Left ventricle myocardium inferior (tissue), 1 donor: ENCODE results near the gene GPC6. TPM values are rescaled to one million over a fixed set of nuclear protein-coding genes. Genes with fewer than 3 reads are reported as not detected.

Experiments used
- DNase-seq: peaks from one replicate; pipeline ENCODE4 v3.0.0-alpha.2; 2020
- H3K27ac ChIP-seq: fragments of 200-600 bp; replicated peaks from 2 replicates; pipeline ENCODE4 v1.8.0; 2021
- H3K27me3 ChIP-seq: fragments of 200-600 bp; 2 replicates; pipeline ENCODE4 v1.8.0; 2021; ENCODE audit warnings: low read depth
- H3K36me3 ChIP-seq: fragments of 200-600 bp; 2 replicates; pipeline ENCODE4 v1.8.0; 2021
- H3K4me1 ChIP-seq: fragments of 200-600 bp; 2 replicates; pipeline ENCODE4 v1.8.0; 2021
- H3K4me3 ChIP-seq: fragments of 200-600 bp; 2 replicates; pipeline ENCODE4 v1.8.0; 2021; ENCODE audit warnings: mild to moderate bottlenecking, moderate library complexity
- H3K9me3 ChIP-seq: fragments of 200-600 bp; replicated peaks from 2 replicates; pipeline ENCODE4 v1.8.0; 2021
- intact Hi-C: fragments of 100-400 bp; cut with micrococcal nuclease; formaldehyde crosslinking; loops from one replicate; pipeline ENCODE4 v1.11.0; 2022
- total RNA-seq: library from RNA; stranded (reverse); fragmentation: NEBNext Ultra II Directional; extraction: Animal tissue kit (Norgen Biotek cat#: 25700); gene quantifications from one replicate; pipeline ENCODE4 v1.2.1, GENCODE V29; 2021
- TF ChIP-seq, protein P1 (sequence below): fragments of 200-600 bp; IDR thresholded peaks from 2 replicates; pipeline ENCODE4 v1.8.0; 2021; ENCODE audit warnings: antibody characterized with exemption, mild to moderate bottlenecking, borderline replicate concordance
- donor health status: DM: no; HTN: yes; CAD: no; lungs with severe emphysema.

Gene GPC6
- total RNA-seq, 1 donor from 2014 or later = 1.8 TPM

- Histone ChIP-seq H3K9me3 (peaks cover 7% of the 10 kb centered on the region), H3K4me3 (no peak overlapping the region), H3K27me3 (no peaks in the 10 kb centered on the region), H3K27ac (no peak overlapping the region), H3K36me3 (no peaks in the 10 kb centered on the region), H3K4me1 (no peaks in the 10 kb centered on the region)
- no peak for DNase-seq
- intact Hi-C loops = no loop called here
- TF ChIP-seq, protein P1, sequence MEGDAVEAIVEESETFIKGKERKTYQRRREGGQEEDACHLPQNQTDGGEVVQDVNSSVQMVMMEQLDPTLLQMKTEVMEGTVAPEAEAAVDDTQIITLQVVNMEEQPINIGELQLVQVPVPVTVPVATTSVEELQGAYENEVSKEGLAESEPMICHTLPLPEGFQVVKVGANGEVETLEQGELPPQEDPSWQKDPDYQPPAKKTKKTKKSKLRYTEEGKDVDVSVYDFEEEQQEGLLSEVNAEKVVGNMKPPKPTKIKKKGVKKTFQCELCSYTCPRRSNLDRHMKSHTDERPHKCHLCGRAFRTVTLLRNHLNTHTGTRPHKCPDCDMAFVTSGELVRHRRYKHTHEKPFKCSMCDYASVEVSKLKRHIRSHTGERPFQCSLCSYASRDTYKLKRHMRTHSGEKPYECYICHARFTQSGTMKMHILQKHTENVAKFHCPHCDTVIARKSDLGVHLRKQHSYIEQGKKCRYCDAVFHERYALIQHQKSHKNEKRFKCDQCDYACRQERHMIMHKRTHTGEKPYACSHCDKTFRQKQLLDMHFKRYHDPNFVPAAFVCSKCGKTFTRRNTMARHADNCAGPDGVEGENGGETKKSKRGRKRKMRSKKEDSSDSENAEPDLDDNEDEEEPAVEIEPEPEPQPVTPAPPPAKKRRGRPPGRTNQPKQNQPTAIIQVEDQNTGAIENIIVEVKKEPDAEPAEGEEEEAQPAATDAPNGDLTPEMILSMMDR = no peak
Measured at GRCh38 chr13:93956426-93956825, 729.8 kb downstream of the GPC6 start.

- Histone ChIP-seq H3K36me3 (no peaks in the 10 kb centered on the region), H3K4me3 (no peak overlapping the region), H3K9me3 (peaks cover 7% of the 10 kb centered on the region), H3K27me3 (no peaks in the 10 kb centered on the region), H3K4me1 (no peaks in the 10 kb centered on the region), H3K27ac (no peak overlapping the region)
- TF ChIP-seq, protein P1 = no peak
- intact Hi-C loops = no loop called here
- DNase-seq = no peak
Measured at GRCh38 chr13:93957371-93957770, 730.8 kb downstream of the GPC6 start.

GRCh38 chr13:93959796-93960533 is 733.4 kb downstream of the GPC6 start:
- Histone ChIP-seq H3K4me1 (no peaks in the 10 kb centered on the region), H3K36me3 (no peaks in the 10 kb centered on the region), H3K4me3 (no peak overlapping the region), H3K9me3 (peaks cover 7% of the 10 kb centered on the region), H3K27ac (no peak overlapping the region), H3K27me3 (no peaks in the 10 kb centered on the region)
- DNase-seq = no peak
- intact Hi-C loops = no loop called here
- TF ChIP-seq, protein P1 = no peak

DNA sequence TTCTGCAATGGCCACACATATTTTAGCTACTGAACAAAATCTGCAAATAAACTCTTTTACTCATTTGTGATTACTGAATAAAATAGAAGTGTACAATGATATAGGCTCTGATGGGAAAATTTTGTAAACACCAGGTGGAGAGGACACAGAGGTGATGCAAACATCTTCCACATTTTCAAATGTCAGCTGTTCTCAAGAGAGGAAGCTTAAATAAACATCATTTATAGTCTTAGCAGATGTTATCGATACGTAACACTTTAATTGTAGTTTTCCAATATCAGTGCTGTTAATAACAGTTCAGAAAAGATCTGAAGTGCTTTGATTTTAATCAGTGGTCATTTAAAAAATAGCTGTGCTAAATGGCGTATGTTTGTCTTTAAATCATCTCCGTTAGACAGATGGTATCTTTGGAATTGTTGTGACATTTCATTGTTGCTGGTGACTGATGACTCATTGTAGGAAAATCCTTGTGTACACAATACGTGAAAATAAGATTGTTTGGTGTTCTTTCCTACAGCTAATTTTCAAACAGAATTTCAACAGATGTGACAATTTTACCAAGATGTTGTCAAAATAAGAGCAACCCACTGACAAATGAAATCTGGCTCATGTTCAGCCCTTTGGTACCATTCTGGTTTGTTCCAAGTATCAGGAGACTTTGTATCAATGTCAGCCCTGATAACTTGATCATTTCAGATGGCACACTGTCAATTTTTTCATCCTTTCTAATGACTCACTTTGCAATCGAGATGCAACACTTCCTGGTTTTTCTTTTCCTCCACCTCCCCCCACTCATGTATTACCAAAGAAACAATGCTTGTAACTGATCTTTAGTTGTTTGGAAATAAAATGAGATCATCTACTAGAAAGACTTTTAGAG is 736.9 kb downstream of the GPC6 start:
- intact Hi-C loops = no loop called here
- TF ChIP-seq, protein P1 = no peak
- Histone ChIP-seq H3K4me3 (no peak overlapping the region), H3K9me3 (no peaks in the 10 kb centered on the region), H3K27ac (no peak overlapping the region), H3K36me3 (no peaks in the 10 kb centered on the region), H3K4me1 (no peaks in the 10 kb centered on the region), H3K27me3 (no peaks in the 10 kb centered on the region)
- no peak for DNase-seq

- no peaks in the 10 kb centered on the region for H3K27me3 ChIP-seq
- no peak for DNase-seq
- H3K4me3 ChIP-seq = no peak overlapping the region
- H3K4me1 ChIP-seq = no peaks in the 10 kb centered on the region
- TF ChIP-seq, protein P1 = no peak
- intact Hi-C loops = no loop called here
- no peaks in the 10 kb centered on the region for H3K36me3 ChIP-seq
- H3K27ac ChIP-seq = no peak overlapping the region
- H3K9me3 ChIP-seq = no peaks in the 10 kb centered on the region
Measured at GRCh38 chr13:93964146-93964512, 737.5 kb downstream of the GPC6 start.
